ENCODE measurements around the gene FRMD3.

FRMD3 gene

GRCh38 chr9:83234541-83234940 lies 303.7 kb downstream of the FRMD3 start:
- Histone ChIP-seq H3K79me2 (ENCODE audit: insufficient read depth, low read length) (no peaks in the 10 kb centered on the region), H3K4me1 (ENCODE audit: insufficient read depth, low read length, poor library complexity, severe bottlenecking) (peaks cover 13% of the 10 kb centered on the region), H3K4me3 (ENCODE audit: low read length, poor library complexity, severe bottlenecking) (no peak overlapping the region), H3K9me3 (ENCODE audit: insufficient read depth, low read depth, low read length) (no peaks in the 10 kb centered on the region), H3K9me2 (replicated peaks; ENCODE audit: low read depth, low read length) (no peaks in the 10 kb centered on the region), H3F3A (ENCODE audit: low read depth) (no peaks in the 10 kb centered on the region), H3K27me3 (ENCODE audit: insufficient read depth, low read length, poor library complexity, severe bottlenecking) (no peaks in the 10 kb centered on the region), H3K36me3 (ENCODE audit: insufficient read depth, low read length) (no peaks in the 10 kb centered on the region), H2AFZ (ENCODE audit: low read length) (no peak overlapping the region), H3K4me2 (ENCODE audit: low read depth, low read length, poor library complexity, severe bottlenecking) (no peak overlapping the region), H3K9ac (ENCODE audit: low read depth, low read length, poor library complexity, severe bottlenecking) (no peak overlapping the region), H4K20me1 (ENCODE audit: insufficient read depth, low read length, poor library complexity, severe bottlenecking) (no peaks in the 10 kb centered on the region)
- TF ChIP-seq, protein P1, sequence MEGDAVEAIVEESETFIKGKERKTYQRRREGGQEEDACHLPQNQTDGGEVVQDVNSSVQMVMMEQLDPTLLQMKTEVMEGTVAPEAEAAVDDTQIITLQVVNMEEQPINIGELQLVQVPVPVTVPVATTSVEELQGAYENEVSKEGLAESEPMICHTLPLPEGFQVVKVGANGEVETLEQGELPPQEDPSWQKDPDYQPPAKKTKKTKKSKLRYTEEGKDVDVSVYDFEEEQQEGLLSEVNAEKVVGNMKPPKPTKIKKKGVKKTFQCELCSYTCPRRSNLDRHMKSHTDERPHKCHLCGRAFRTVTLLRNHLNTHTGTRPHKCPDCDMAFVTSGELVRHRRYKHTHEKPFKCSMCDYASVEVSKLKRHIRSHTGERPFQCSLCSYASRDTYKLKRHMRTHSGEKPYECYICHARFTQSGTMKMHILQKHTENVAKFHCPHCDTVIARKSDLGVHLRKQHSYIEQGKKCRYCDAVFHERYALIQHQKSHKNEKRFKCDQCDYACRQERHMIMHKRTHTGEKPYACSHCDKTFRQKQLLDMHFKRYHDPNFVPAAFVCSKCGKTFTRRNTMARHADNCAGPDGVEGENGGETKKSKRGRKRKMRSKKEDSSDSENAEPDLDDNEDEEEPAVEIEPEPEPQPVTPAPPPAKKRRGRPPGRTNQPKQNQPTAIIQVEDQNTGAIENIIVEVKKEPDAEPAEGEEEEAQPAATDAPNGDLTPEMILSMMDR (conservative IDR thresholded peaks at IDR 0.05; ENCODE audit: low read length) = no peak
- TF ChIP-seq EZH2phosphoT487 (IDR thresholded peaks at IDR 0.05; ENCODE audit: borderline replicate concordance) = no peak

GRCh38 chr9:83233647-83234046 lies 304.6 kb downstream of the FRMD3 start:
- Histone ChIP-seq H3K36me3 (ENCODE audit: insufficient read depth, low read length) (no peaks in the 10 kb centered on the region), H3K9ac (ENCODE audit: low read depth, low read length, poor library complexity, severe bottlenecking) (no peak overlapping the region), H3K27me3 (ENCODE audit: insufficient read depth, low read length, poor library complexity, severe bottlenecking) (no peaks in the 10 kb centered on the region), H3K79me2 (ENCODE audit: insufficient read depth, low read length) (no peaks in the 10 kb centered on the region), H3K4me2 (ENCODE audit: low read depth, low read length, poor library complexity, severe bottlenecking) (no peak overlapping the region), H3F3A (ENCODE audit: low read depth) (no peaks in the 10 kb centered on the region), H3K9me2 (replicated peaks; ENCODE audit: low read depth, low read length) (no peaks in the 10 kb centered on the region), H3K9me3 (ENCODE audit: insufficient read depth, low read depth, low read length) (no peaks in the 10 kb centered on the region), H3K4me3 (ENCODE audit: low read length, poor library complexity, severe bottlenecking) (no peak overlapping the region), H2AFZ (ENCODE audit: low read length) (no peak overlapping the region), H3K4me1 (ENCODE audit: insufficient read depth, low read length, poor library complexity, severe bottlenecking) (peaks cover 5% of the 10 kb centered on the region), H4K20me1 (ENCODE audit: insufficient read depth, low read length, poor library complexity, severe bottlenecking) (no peaks in the 10 kb centered on the region)
- TF ChIP-seq, protein P1 (conservative IDR thresholded peaks at IDR 0.05; ENCODE audit: low read length) = no peak
- TF ChIP-seq EZH2phosphoT487 (IDR thresholded peaks at IDR 0.05; ENCODE audit: borderline replicate concordance) = no peak

GRCh38 chr9:83231039-83231438 lies 307.2 kb downstream of the FRMD3 start:
- H3K4me3 ChIP-seq (ENCODE audit: low read length, poor library complexity, severe bottlenecking) = no peak overlapping the region
- TF ChIP-seq EZH2phosphoT487 (IDR thresholded peaks at IDR 0.05; ENCODE audit: borderline replicate concordance) = no peak
- TF ChIP-seq, protein P1 (conservative IDR thresholded peaks at IDR 0.05; ENCODE audit: low read length) = peak; percentile 32
- no peak overlapping the region for H3K4me2 ChIP-seq (ENCODE audit: low read depth, low read length, poor library complexity, severe bottlenecking)
- H3K4me1 ChIP-seq (ENCODE audit: insufficient read depth, low read length, poor library complexity, severe bottlenecking) = no peaks in the 10 kb centered on the region
- H3F3A ChIP-seq (ENCODE audit: low read depth) = no peaks in the 10 kb centered on the region
- no peaks in the 10 kb centered on the region for H3K9me2 ChIP-seq (replicated peaks; ENCODE audit: low read depth, low read length)
- no peaks in the 10 kb centered on the region for H3K79me2 ChIP-seq (ENCODE audit: insufficient read depth, low read length)
- H2AFZ ChIP-seq (ENCODE audit: low read length) = no peak overlapping the region
- no peak overlapping the region for H3K9ac ChIP-seq (ENCODE audit: low read depth, low read length, poor library complexity, severe bottlenecking)
- no peaks in the 10 kb centered on the region for H3K9me3 ChIP-seq (ENCODE audit: insufficient read depth, low read depth, low read length)
- H3K27me3 ChIP-seq (ENCODE audit: insufficient read depth, low read length, poor library complexity, severe bottlenecking) = no peaks in the 10 kb centered on the region
- H4K20me1 ChIP-seq (ENCODE audit: insufficient read depth, low read length, poor library complexity, severe bottlenecking) = no peaks in the 10 kb centered on the region
- H3K36me3 ChIP-seq (ENCODE audit: insufficient read depth, low read length) = no peaks in the 10 kb centered on the region
